Measurements from ENCODE around the gene DTX1. TPM values are rescaled to one million over a fixed set of nuclear protein-coding genes. Genes with fewer than 3 reads are reported as not detected.
"Not testable (repeated sequence)": the region's sequence is repeated elsewhere in the genome, so short reads cannot be mapped to it uniquely, and the experiment has no call there.

The DTX1 gene
- total RNA-seq, 1 experiment from 2014 or later, result 227 TPM

DNA sequence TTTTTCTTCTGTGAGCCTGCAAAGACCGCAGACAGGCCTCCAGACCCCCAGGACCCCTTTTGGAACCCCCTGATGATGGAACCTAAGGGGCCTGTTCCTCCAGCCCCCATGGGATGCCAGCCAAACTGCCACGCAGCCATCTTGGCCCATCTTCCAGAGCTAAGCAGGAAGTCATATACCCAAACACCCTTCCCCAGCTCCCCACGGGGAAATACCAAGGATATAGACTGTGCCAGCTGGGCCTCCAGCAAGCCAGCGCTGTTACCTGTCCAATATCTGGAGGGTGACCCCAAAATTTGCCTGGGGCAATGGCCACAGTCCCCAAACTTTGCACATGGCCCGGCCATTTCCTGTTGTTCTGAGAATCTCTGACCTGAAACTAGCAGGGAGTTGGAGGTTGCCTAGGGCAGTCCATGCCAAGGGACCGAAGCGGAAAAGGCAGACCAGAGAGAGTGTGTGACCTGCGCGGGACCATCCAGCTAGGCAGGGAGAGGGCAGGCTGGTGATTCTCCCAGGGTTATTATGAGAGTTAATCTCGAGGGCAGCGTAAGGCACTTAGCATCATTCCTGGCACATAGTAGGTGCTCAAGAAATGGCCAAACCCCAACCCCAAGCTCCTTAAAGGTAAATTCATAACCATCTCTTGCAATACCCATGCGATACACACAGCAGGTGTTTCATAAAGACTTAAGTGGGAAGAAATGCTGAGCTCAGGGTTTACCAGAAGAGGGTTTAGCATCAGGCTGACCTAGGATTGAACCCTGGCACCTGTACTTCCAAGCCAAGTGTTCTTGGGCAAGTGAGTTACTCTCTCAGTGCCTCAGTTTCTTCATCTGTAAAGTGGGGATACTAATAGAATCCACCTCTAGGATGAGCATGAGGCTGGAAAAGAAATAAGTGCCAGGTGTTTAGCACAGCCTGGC, 81.6 kb downstream of the DTX1 start:
- no peaks in the 10 kb centered on the region for H4K20me1 ChIP-seq (ENCODE audit: insufficient read depth, low read depth, low read length)
- H3K9me2 ChIP-seq (replicated peaks; ENCODE audit: insufficient read depth, low read length), result no peaks in the 10 kb centered on the region
- no peaks in the 10 kb centered on the region for H3K36me3 ChIP-seq (ENCODE audit: insufficient read depth, low read length)
- no peak overlapping the region for H3K4me2 ChIP-seq (ENCODE audit: low read depth, low read length, poor library complexity, severe bottlenecking)
- no peak overlapping the region for H2AFZ ChIP-seq (ENCODE audit: low read length)
- no peak for DNase-seq
- no peaks in the 10 kb centered on the region for H3K9me3 ChIP-seq (ENCODE audit: low read length)
- no peak overlapping the region for H3K27ac ChIP-seq (ENCODE audit: low read length)
- no peak overlapping the region for H3K9ac ChIP-seq (ENCODE audit: low read length)
- no peaks in the 10 kb centered on the region for H3K27me3 ChIP-seq (ENCODE audit: low read length)
- H3K4me1 ChIP-seq (ENCODE audit: low read length), result peaks cover 44% of the 10 kb centered on the region
- no peak overlapping the region for H3K4me3 ChIP-seq (ENCODE audit: low read length)
- H3K79me2 ChIP-seq (ENCODE audit: low read length), result no peaks in the 10 kb centered on the region

DNA sequence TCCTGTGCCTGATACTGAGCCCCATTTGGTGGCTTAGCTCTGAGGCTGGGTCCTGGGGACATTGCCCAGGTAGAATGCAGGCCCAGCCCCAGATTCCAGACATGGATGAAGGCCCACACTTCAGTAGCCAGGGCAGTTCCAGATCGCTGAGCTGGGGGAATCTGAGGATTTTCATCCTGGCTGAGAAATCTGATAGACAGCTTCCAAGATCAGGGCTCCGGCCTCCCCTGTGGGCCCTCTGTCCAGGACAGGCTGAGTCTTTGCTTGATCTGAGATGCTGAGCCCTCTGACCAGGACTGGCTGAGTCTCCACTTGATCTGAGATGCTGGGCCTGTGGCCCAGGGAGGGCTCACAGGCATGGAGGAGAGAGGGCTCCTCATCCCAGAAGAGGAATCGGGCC, 82.3 kb downstream of the DTX1 start:
- Histone ChIP-seq H3K9me2 (replicated peaks; ENCODE audit: insufficient read depth, low read length) (no peaks in the 10 kb centered on the region), H3K9me3 (ENCODE audit: low read length) (no peaks in the 10 kb centered on the region)

DNA sequence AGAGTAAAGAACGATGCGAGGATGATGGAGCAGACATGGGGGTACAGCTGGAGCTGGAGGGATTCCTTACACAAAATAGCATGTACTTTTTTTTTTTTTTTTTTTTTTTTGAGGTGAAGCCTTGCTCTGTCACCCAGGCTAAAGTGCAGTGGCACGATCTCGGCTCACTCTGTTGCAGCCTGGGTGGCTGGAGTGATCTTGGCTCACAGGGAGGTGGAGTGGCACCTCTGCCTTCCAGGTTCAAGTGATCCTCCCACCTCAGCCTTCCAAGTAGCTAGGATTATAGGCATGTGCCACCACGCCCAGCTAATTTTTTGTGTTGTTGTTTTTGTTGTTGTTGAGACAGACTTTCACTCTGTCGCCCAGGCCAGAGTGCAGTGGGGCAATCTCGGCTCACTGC, 84.2 kb downstream of the DTX1 start:
- Histone ChIP-seq H3K9me2 (replicated peaks; ENCODE audit: insufficient read depth, low read length) (no peaks in the 10 kb centered on the region), H3K27me3 (ENCODE audit: low read length) (no peaks in the 10 kb centered on the region), H3K9me3 (ENCODE audit: low read length) (no peaks in the 10 kb centered on the region), H3K9ac (ENCODE audit: low read length) (no peak overlapping the region), H3K36me3 (ENCODE audit: insufficient read depth, low read length) (no peaks in the 10 kb centered on the region), H4K20me1 (ENCODE audit: insufficient read depth, low read depth, low read length) (no peaks in the 10 kb centered on the region), H3K27ac (ENCODE audit: low read length) (no peak overlapping the region), H3K4me3 (ENCODE audit: low read length) (no peak overlapping the region), H3K4me2 (ENCODE audit: low read depth, low read length, poor library complexity, severe bottlenecking) (no peak overlapping the region), H3K4me1 (ENCODE audit: low read length) (peaks cover 20% of the 10 kb centered on the region), H2AFZ (ENCODE audit: low read length) (no peak overlapping the region), H3K79me2 (ENCODE audit: low read length) (no peaks in the 10 kb centered on the region)
- no peak for DNase-seq

More for the DNA sequence above, 82.3 kb downstream of the DTX1 start:
- Histone ChIP-seq H3K36me3 (ENCODE audit: insufficient read depth, low read length) (no peaks in the 10 kb centered on the region), H3K9ac (ENCODE audit: low read length) (no peak overlapping the region), H3K4me3 (ENCODE audit: low read length) (no peak overlapping the region), H3K27ac (ENCODE audit: low read length) (no peak overlapping the region), H3K79me2 (ENCODE audit: low read length) (no peaks in the 10 kb centered on the region), H2AFZ (ENCODE audit: low read length) (no peak overlapping the region), H4K20me1 (ENCODE audit: insufficient read depth, low read depth, low read length) (no peaks in the 10 kb centered on the region), H3K27me3 (ENCODE audit: low read length) (no peaks in the 10 kb centered on the region), H3K4me2 (ENCODE audit: low read depth, low read length, poor library complexity, severe bottlenecking) (no peak overlapping the region), H3K4me1 (ENCODE audit: low read length) (peaks cover 37% of the 10 kb centered on the region)
- DNase-seq, result no peak

DNA sequence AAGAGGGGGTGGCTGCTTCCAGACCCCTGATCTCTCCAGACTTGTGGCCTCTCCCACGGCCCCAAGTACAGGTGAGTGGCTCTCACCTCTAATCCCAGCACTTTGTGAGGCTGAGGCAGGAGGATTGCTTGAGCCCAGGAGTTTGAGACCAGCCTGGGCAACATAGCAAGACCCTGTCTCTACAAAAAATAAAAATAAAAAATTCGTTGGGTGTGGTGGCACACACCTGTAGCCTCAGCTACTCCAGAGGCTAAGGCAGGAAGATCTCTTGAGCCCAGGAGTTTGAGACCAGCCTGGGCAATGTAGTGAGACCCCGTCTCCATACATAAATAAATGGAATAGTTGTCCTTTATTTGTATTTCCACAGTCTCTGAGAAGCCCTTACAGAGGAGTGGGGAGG, 85.2 kb downstream of the DTX1 start:
- H3K36me3 ChIP-seq (ENCODE audit: insufficient read depth, low read length); H3K79me2 ChIP-seq (ENCODE audit: low read length); H4K20me1 ChIP-seq (ENCODE audit: insufficient read depth, low read depth, low read length); H3K27me3 ChIP-seq (ENCODE audit: low read length); DNase-seq; H3K9ac ChIP-seq (ENCODE audit: low read length); H2AFZ ChIP-seq (ENCODE audit: low read length); H3K9me3 ChIP-seq (ENCODE audit: low read length); H3K27ac ChIP-seq (ENCODE audit: low read length); H3K4me3 ChIP-seq (ENCODE audit: low read length); H3K4me2 ChIP-seq (ENCODE audit: low read depth, low read length, poor library complexity, severe bottlenecking); H3K9me2 ChIP-seq (replicated peaks; ENCODE audit: insufficient read depth, low read length): not testable (repeated sequence)
- peaks cover 12% of the 10 kb centered on the region for H3K4me1 ChIP-seq (ENCODE audit: low read length)

DNA sequence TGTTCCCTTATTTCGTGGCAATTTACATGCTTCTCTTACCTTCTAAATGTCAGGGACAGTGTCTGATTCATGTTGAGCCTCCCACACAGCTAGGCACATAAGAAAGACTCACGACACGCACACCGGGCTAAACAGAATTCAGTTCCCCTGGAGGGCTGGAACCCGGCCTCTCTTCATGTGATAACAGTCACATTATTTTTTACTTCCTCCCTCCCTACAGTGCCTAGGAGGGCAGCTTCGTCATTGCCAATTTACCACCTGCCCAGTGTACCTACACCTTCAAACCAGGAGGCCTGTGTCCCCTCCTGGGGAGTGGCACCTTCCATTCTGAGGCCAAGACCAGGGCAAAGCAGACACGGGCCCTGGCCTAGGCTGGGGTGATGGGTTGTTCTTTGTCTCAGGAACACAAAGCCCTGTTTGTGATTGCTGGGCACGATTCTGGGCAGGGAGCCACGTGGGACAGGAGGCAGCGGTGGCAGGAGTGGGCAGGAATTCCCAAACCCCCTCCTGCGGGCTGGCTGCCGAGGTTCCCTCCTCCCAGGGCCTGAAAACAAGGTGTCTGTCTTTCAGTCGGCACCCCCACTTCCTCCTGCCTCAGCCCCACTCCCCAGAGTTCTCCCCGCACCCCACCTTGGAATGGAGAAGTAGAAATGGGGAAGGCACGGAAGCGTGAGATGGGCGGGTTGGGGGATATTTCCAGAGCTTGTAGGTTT, 85.8 kb downstream of the DTX1 start:
- Histone ChIP-seq H4K20me1 (ENCODE audit: insufficient read depth, low read depth, low read length) (no peaks in the 10 kb centered on the region), H2AFZ (ENCODE audit: low read length) (peak overlapping the region; percentile 85; the same call in 1 of the 2 replicates), H3K9me2 (replicated peaks; ENCODE audit: insufficient read depth, low read length) (no peaks in the 10 kb centered on the region), H3K27me3 (ENCODE audit: low read length) (no peaks in the 10 kb centered on the region), H3K9me3 (ENCODE audit: low read length) (no peaks in the 10 kb centered on the region), H3K79me2 (ENCODE audit: low read length) (no peaks in the 10 kb centered on the region), H3K36me3 (ENCODE audit: insufficient read depth, low read length) (no peaks in the 10 kb centered on the region), H3K4me3 (ENCODE audit: low read length) (no peak overlapping the region), H3K27ac (ENCODE audit: low read length) (no peak overlapping the region), H3K9ac (ENCODE audit: low read length) (peak overlapping the region; percentile 21; the same call in 1 of the 2 replicates), H3K4me1 (ENCODE audit: low read length) (peaks cover 12% of the 10 kb centered on the region), H3K4me2 (ENCODE audit: low read depth, low read length, poor library complexity, severe bottlenecking) (no peak overlapping the region)
- DNase-seq, result no peak

DNA sequence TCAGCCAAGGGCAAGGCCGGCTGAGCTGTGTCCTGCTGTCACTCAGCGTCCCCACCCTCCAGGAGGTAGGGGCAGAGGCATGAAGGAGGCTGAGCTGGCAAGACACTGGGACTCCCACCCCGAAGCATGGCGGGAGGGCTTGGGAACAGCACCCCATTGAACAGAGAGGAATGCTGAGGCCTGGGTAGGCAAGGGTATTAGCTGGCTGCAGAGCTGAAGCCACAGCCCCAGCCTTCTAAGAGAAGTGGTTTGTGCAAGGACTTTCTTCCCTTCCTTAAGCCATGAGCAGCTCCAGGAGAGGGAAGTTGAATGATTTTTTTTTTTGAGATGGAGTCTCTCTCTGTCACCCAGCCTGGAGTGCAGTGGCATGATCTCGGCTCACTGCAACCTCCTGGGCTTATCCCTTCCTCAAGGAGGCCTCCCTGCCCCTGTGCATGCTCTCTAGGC, 86.4 kb downstream of the DTX1 start:
- Histone ChIP-seq H3K4me3 (ENCODE audit: low read length) (no peak overlapping the region), H3K27me3 (ENCODE audit: low read length) (no peaks in the 10 kb centered on the region), H3K9me2 (replicated peaks; ENCODE audit: insufficient read depth, low read length) (no peaks in the 10 kb centered on the region), H3K36me3 (ENCODE audit: insufficient read depth, low read length) (no peaks in the 10 kb centered on the region), H3K4me2 (ENCODE audit: low read depth, low read length, poor library complexity, severe bottlenecking) (no peak overlapping the region), H3K9me3 (ENCODE audit: low read length) (no peaks in the 10 kb centered on the region), H2AFZ (ENCODE audit: low read length) (peak overlapping the region; percentile 85; the same call in 1 of the 2 replicates), H4K20me1 (ENCODE audit: insufficient read depth, low read depth, low read length) (no peaks in the 10 kb centered on the region), H3K9ac (ENCODE audit: low read length) (no peak overlapping the region; the same call in 1 of the 2 replicates), H3K27ac (ENCODE audit: low read length) (no peak overlapping the region), H3K4me1 (ENCODE audit: low read length) (peaks cover 12% of the 10 kb centered on the region), H3K79me2 (ENCODE audit: low read length) (no peaks in the 10 kb centered on the region)
- DNase-seq, result no peak

DNA sequence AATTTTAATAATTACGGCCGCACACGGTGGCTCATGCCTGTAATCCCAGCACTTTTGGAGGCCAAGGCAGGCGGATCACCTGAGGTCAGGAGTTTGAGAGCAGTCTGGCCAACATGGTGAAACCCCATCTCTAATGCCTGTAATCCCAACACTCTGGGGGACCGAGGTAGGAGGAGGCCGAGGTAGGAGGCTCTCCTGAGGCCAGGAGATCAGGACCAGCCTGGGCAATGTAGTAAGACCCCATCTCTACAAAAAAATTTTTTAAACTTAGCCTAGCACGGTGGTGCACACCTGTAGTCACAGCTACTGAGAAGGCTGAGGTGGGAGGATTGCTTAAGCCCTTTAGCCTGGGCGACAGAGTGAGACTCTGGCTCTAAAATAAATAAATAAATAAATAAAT, 87.4 kb downstream of the DTX1 start:
- DNase-seq, result no peak
- H3K36me3 ChIP-seq (ENCODE audit: insufficient read depth, low read length), result no peaks in the 10 kb centered on the region
- peaks cover 12% of the 10 kb centered on the region for H3K4me1 ChIP-seq (ENCODE audit: low read length)
- no peak overlapping the region for H2AFZ ChIP-seq (ENCODE audit: low read length)
- H3K9ac ChIP-seq (ENCODE audit: low read length), result no peak overlapping the region
- H4K20me1 ChIP-seq (ENCODE audit: insufficient read depth, low read depth, low read length), result no peaks in the 10 kb centered on the region
- no peak overlapping the region for H3K4me3 ChIP-seq (ENCODE audit: low read length)
- H3K4me2 ChIP-seq (ENCODE audit: low read depth, low read length, poor library complexity, severe bottlenecking), result no peak overlapping the region
- H3K27me3 ChIP-seq (ENCODE audit: low read length), result no peaks in the 10 kb centered on the region
- no peaks in the 10 kb centered on the region for H3K79me2 ChIP-seq (ENCODE audit: low read length)
- no peaks in the 10 kb centered on the region for H3K9me3 ChIP-seq (ENCODE audit: low read length)
- no peaks in the 10 kb centered on the region for H3K9me2 ChIP-seq (replicated peaks; ENCODE audit: insufficient read depth, low read length)
- no peak overlapping the region for H3K27ac ChIP-seq (ENCODE audit: low read length)

DNA sequence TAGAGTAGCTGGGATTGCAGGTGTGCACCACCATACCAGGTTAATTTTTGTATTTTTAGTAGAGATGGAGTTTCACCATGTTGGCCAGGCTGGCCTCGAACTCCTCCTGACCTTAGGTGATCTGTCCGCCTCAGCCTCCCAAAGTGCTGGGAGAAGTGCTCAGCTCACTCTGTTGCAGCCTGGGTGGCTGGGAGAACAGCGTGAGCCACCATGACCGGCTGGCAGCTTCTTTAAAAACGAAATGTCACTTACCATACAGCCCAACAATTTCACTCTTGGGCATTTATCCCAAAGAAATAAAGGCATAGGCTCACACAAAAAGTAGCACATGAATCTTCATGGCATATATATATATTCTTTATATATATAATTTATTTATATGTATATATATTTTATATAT, 88.3 kb downstream of the DTX1 start:
- H3K9ac ChIP-seq (ENCODE audit: low read length), result no peak overlapping the region
- no peaks in the 10 kb centered on the region for H3K27me3 ChIP-seq (ENCODE audit: low read length)
- no peak overlapping the region for H3K4me3 ChIP-seq (ENCODE audit: low read length)
- no peaks in the 10 kb centered on the region for H3K79me2 ChIP-seq (ENCODE audit: low read length)
- DNase-seq, result no peak
- H3K9me3 ChIP-seq (ENCODE audit: low read length), result no peaks in the 10 kb centered on the region
- H4K20me1 ChIP-seq (ENCODE audit: insufficient read depth, low read depth, low read length), result no peaks in the 10 kb centered on the region
- no peak overlapping the region for H3K27ac ChIP-seq (ENCODE audit: low read length)
- H3K9me2 ChIP-seq (replicated peaks; ENCODE audit: insufficient read depth, low read length), result no peaks in the 10 kb centered on the region
- H3K4me1 ChIP-seq (ENCODE audit: low read length), result peaks cover 12% of the 10 kb centered on the region
- H2AFZ ChIP-seq (ENCODE audit: low read length), result no peak overlapping the region
- H3K36me3 ChIP-seq (ENCODE audit: insufficient read depth, low read length), result no peaks in the 10 kb centered on the region
- H3K4me2 ChIP-seq (ENCODE audit: low read depth, low read length, poor library complexity, severe bottlenecking), result no peak overlapping the region
